K562 (cell line): ENCODE measurements around the gene HAUS7. TPM values are rescaled to one million over a fixed set of nuclear protein-coding genes. Genes with fewer than 3 reads are reported as not detected.

Experiments
- ATAC-seq: fragments of 200-7000 bp; cut with Tn5 transposase; 3 replicates; pipeline ENCODE4 v1.9.1; 2020; ENCODE audit warnings: moderate library complexity
- BruUV-seq: library from RNA; stranded (reverse); fragments of 400-500 nt; replicated peaks from 2 replicates; lab custom pipeline; 2021; lab: Mats Ljungman, UMichigan
- CTCF ChIA-PET: fragments of 300-600 bp; formaldehyde crosslinking; extraction: SDS; loops from one replicate; lab custom pipeline; 2021; ENCODE audit warnings: low intra/inter-chr PET ratio; lab: Yijun Ruan, JAX
- POLR2A ChIA-PET: fragments of 300-600, 350-650 bp; sonication (Branson Sonifier 250); formaldehyde crosslinking; extraction: SDS; loops from one replicate; lab custom pipeline; 2021; ENCODE audit warnings: antibody characterized with exemption, inconsistent platforms; lab: Yijun Ruan, JAX
- DNase-seq, 4 experiments: peaks; one replicate each; pipeline versions ENCODE4 v3.0.0 to v3.0.0-alpha.2; 2011 to 2018; ENCODE audit warnings: low spot score in 3 of 4, mixed read lengths in 3 of 4; ENCODE audit errors: extremely low read depth in 1 of 4
- FAIRE-seq: peaks from 2 replicates; lab custom pipeline; 2011; peaks lifted over from hg19 to GRCh38; lab: Jason Lieb, UNC
- H2AFZ ChIP-seq: 2 replicates; pipeline ENCODE4 v1.6.0; 2011; ENCODE audit warnings: low read depth, low read length, control low read depth, inconsistent platforms
- H3K27ac ChIP-seq: fragments of 200-600 bp; 3 replicates; pipeline ENCODE4 v1.8.0; 2011; ENCODE audit warnings: low read depth, mild to moderate bottlenecking, control low read depth, inconsistent platforms, low read length, moderate library complexity, mixed read lengths; ENCODE audit errors: extremely low read depth
- H3K27me3 ChIP-seq, 2 experiments: fragments of 300-600 bp in 1 of 2; 2 replicates in 1 of 2; 3 replicates in 1 of 2; pipeline versions ENCODE4 v1.6.0 to v1.8.0; 2011; ENCODE audit warnings: inconsistent platforms in 2 of 2, low read length in 2 of 2, mild to moderate bottlenecking in 1 of 2, mixed read lengths in 1 of 2, moderate library complexity in 1 of 2; ENCODE audit not compliant: control insufficient read depth in 2 of 2, insufficient read depth in 2 of 2
- H3K36me3 ChIP-seq: fragments of 300-600 bp; 3 replicates; pipeline ENCODE4 v1.8.0; 2011; ENCODE audit warnings: mild to moderate bottlenecking, low read length, inconsistent platforms; ENCODE audit not compliant: control insufficient read depth, insufficient read depth
- H3K4me1 ChIP-seq, 2 experiments: fragments of 200-600 bp in 1 of 2; replicated peaks in 1 of 2; 2 replicates in 1 of 2; 3 replicates in 1 of 2; pipeline versions ENCODE4 v1.5.1 to v1.8.0; 2011; ENCODE audit warnings: inconsistent platforms in 2 of 2, low read length in 2 of 2, mild to moderate bottlenecking in 1 of 2, mixed read lengths in 1 of 2, moderate library complexity in 1 of 2; ENCODE audit not compliant: control insufficient read depth in 2 of 2, insufficient read depth in 2 of 2
- H3K4me2 ChIP-seq: 2 replicates; pipeline ENCODE4 v1.6.1; 2011; ENCODE audit warnings: low read length, control low read depth, inconsistent platforms, mixed read lengths; ENCODE audit not compliant: insufficient read depth
- H3K4me3 ChIP-seq: fragments of 200-600 bp; sonication (generic), shearing (Covaris generic); 2 replicates; pipeline ENCODE4 v1.5.1; 2016; ENCODE audit warnings: control low read depth, inconsistent platforms
- H3K79me2 ChIP-seq: fragments of 200-600 bp; 3 replicates; pipeline ENCODE4 v1.8.0; 2011; ENCODE audit warnings: low read length, inconsistent platforms; ENCODE audit not compliant: control insufficient read depth, insufficient read depth
- H3K9ac ChIP-seq, 2 experiments: 2 replicates each; pipeline versions ENCODE4 v1.6.0 to v1.6.1; 2011; ENCODE audit warnings: low read depth in 2 of 2, low read length in 2 of 2, control low read depth in 1 of 2, inconsistent platforms in 1 of 2, mild to moderate bottlenecking in 1 of 2, mixed read lengths in 1 of 2; ENCODE audit not compliant: insufficient read depth in 1 of 2
- H3K9me1 ChIP-seq: one replicate; pipeline ENCODE4 v1.6.0; 2011; ENCODE audit warnings: inconsistent platforms, mild to moderate bottlenecking, low read length, moderate library complexity; ENCODE audit not compliant: control insufficient read depth, insufficient read depth
- H3K9me3 ChIP-seq: replicated peaks from 2 replicates; pipeline ENCODE4 v1.5.1; 2011; ENCODE audit warnings: low read depth, low read length, inconsistent platforms; ENCODE audit not compliant: control insufficient read depth, insufficient read depth
- H4K20me1 ChIP-seq: replicated peaks from 2 replicates; pipeline ENCODE4 v1.6.1; 2011; ENCODE audit warnings: low read length, inconsistent platforms, mixed read lengths; ENCODE audit not compliant: control insufficient read depth, insufficient read depth
- BCL6 ChIP-seq: fragments of 250-450 bp; sonication (Bioruptor Pico); IDR thresholded peaks from 2 replicates; pipeline ENCODE4 v1.4.0; 2020
- TEAD1 ChIP-seq, 2 experiments: fragments of 450-650 bp in 1 of 2; sonication (generic) in 1 of 2; formaldehyde crosslinking; IDR thresholded peaks; 2 replicates each; pipeline versions ENCODE4 v1.4.0 to v1.8.0; 2020 to 2022; ENCODE audit warnings: mild to moderate bottlenecking in 2 of 2, missing genetic modification reagents in 1 of 2
- TOE1 ChIP-seq, 2 experiments: fragments of 450-650 bp in 1 of 2; sonication (generic) in 1 of 2; formaldehyde crosslinking in 1 of 2; IDR thresholded peaks; 2 replicates each; pipeline versions ENCODE4 v1.7.1 to v1.8.0; 2016 to 2022; ENCODE audit warnings: borderline replicate concordance in 2 of 2, mild to moderate bottlenecking in 2 of 2, antibody characterized with exemption in 1 of 2, inconsistent platforms in 1 of 2, low read depth in 1 of 2, missing genetic modification reagents in 1 of 2, moderate library complexity in 1 of 2
- ZNF23 ChIP-seq: fragments of 250-450 bp; sonication (Bioruptor Pico); IDR thresholded peaks from 2 replicates; pipeline ENCODE4 v1.4.0; 2020; ENCODE audit warnings: mild to moderate bottlenecking
- ZNF586 ChIP-seq: fragments of 450-650 bp; formaldehyde crosslinking; conservative IDR thresholded peaks from 2 replicates; pipeline ENCODE4 v1.4.0; 2020; ENCODE audit warnings: mild to moderate bottlenecking, moderate library complexity
- WGBS: fragments of 100-300 bp; shearing (Covaris generic); methylation state at CpG from one replicate; pipeline ENCODE4 v1.1.6; 2016; ENCODE audit warnings: low coverage, mixed read lengths; ENCODE audit not compliant: insufficient coverage; ENCODE audit errors: missing lambda C conversion rate; 5-methylcytosine and 5-hydroxymethylcytosine counted together
- in situ Hi-C: fragments of 300-500 bp; cut with MboI; formaldehyde crosslinking; loops from 4 replicates; pipeline ENCODE4 v1.15.0; 2018; ENCODE audit warnings: inconsistent platforms, mixed read lengths
- intact Hi-C: fragments of 100-400 bp; cut with micrococcal nuclease; formaldehyde crosslinking; loops from 2 replicates; pipeline ENCODE4 v1.14.2; 2022
- polyA plus RNA-seq, 8 experiments: library from polyadenylated mRNA; depleted of rRNA in 4 of 8; stranded (reverse) in 5 of 8; unstranded in 3 of 8; fragments of >200 nt; fragmentation: Nextera tagmentation in 2 of 8; fragmentation: Illumina TruSeq in 1 of 8; extraction: Ambion mirVana in 2 of 8; extraction: Trizol in 1 of 8; gene quantifications; 2 replicates each; pipeline versions ENCODE4 v1.2.1 to v1.2.3, GENCODE V29; 2011 to 2014; ENCODE audit warnings: inconsistent platforms in 1 of 8, missing spikeins in 1 of 8
- total RNA-seq, 7 experiments: library from RNA; depleted of rRNA in 6 of 7; stranded (reverse); fragments of >200 nt in 6 of 7; fragmentation: Illumina TruSeq in 2 of 7; extraction: Trizol in 2 of 7; gene quantifications; 2 replicates each; pipeline versions ENCODE4 v1.2.1 to v1.2.3, GENCODE V29; 2011 to 2021; ENCODE audit warnings: low replicate concordance in 1 of 7

Gene HAUS7
- total and polyA plus RNA-seq, 9 of the 15 experiments (the other 6 are each of a cell fraction or from before 2014, with no cell fraction given), result 10.0 to 94.9 (median 48.8) TPM

GRCh38 chrX:153478746-153479145 is 8.4 kb upstream of the HAUS7 start:
- TF ChIP-seq TEAD1 (CRISPR knock-in tag; IDR thresholded peaks at IDR 0.05), result no peak
- no peak for TF ChIP-seq TOE1 (IDR thresholded peaks at IDR 0.05; ENCODE audit: borderline replicate concordance)
- no peak for TF ChIP-seq TOE1 (CRISPR knock-in tag; IDR thresholded peaks at IDR 0.05; ENCODE audit: borderline replicate concordance, low read depth)
- TF ChIP-seq BCL6 (CRISPR knock-in tag), result no peak
- H3K4me2 ChIP-seq, result no peak overlapping the region
- 17% methylated on average over 9 of the region's 16 CpGs for WGBS
- H3K9ac ChIP-seq, result 0 out of 4 replicates have a peak overlapping the region, but pooled peaks of 1 of the 2 experiments have one; percentile 26
- no peak overlapping the region for H3K4me3 ChIP-seq
- CTCF ChIA-PET, result no interaction called here
- no peaks in the 10 kb centered on the region for H3K9me1 ChIP-seq
- no peak overlapping the region for H2AFZ ChIP-seq
- no peaks in the 10 kb centered on the region for H3K27me3 ChIP-seq
- H3K36me3 ChIP-seq, result no peaks in the 10 kb centered on the region
- ATAC-seq, result no peak
- FAIRE-seq, result no peak
- H4K20me1 ChIP-seq, result no peaks in the 10 kb centered on the region
- no peaks in the 10 kb centered on the region for H3K79me2 ChIP-seq
- peaks cover 4 to 52% of the 10 kb centered on the region in 2 experiments; a peak in 4 of 5 replicates for H3K4me1 ChIP-seq
- BruUV-seq, result no TSS peak
- no peak overlapping the region for H3K27ac ChIP-seq
- no peak for DNase-seq
- POLR2A ChIA-PET, result interaction anchor here (0.9 kb wide), 1 partner anchor 18 kb away, joined by 3 read pairs; no protein-coding TSS in a partner anchor
- in situ Hi-C loops (no loop called here), intact Hi-C loops (no loop called here)
- H3K9me3 ChIP-seq, result no peaks in the 10 kb centered on the region

DNA sequence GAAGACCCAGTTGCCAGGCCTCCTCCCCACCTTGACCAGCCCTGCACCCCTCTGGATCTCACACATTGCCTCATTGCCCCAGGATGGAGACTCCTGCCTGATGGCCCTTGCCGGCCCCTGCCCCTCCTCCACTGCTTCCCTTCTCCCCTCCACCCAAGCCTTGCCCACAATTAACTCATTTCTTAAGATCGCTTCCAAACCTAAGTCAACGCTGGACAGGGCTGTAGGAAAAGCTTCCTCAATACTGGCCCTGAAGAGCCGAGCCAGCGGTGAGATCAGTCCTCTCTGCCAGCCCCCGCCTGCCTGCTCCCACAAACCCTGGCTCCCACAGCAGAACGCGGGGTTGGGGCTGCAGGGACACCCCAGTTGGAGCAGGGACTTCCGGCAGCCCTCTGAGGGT is 7.5 kb upstream of the HAUS7 start:
- no peak for ATAC-seq
- POLR2A ChIA-PET, result interaction anchor here (0.5 to 0.6 kb wide), 2 partner anchors 9 to 30 kb away, joined by 3 read pairs; no protein-coding TSS in a partner anchor
- H3K9me3 ChIP-seq, result no peaks in the 10 kb centered on the region
- H3K9ac ChIP-seq, result no peak overlapping the region
- H3K27me3 ChIP-seq, result no peaks in the 10 kb centered on the region
- no peaks in the 10 kb centered on the region for H3K79me2 ChIP-seq
- H3K4me2 ChIP-seq, result no peak overlapping the region
- FAIRE-seq, result no peak
- intact Hi-C loops, result no loop called here
- WGBS, result 25% methylated on average over 8 of the region's 9 CpGs
- TF ChIP-seq ZNF23 (CRISPR knock-in tag), result no peak
- no peak for TF ChIP-seq ZNF586 (CRISPR knock-in tag)
- H3K27ac ChIP-seq, result no peak overlapping the region
- H3K4me3 ChIP-seq, result no peak overlapping the region
- CTCF ChIA-PET, result no interaction called here
- DNase-seq, result no peak
- H4K20me1 ChIP-seq, result no peaks in the 10 kb centered on the region
- no peaks in the 10 kb centered on the region for H3K9me1 ChIP-seq
- no peaks in the 10 kb centered on the region for H3K36me3 ChIP-seq
- in situ Hi-C loops, result no loop called here
- H2AFZ ChIP-seq, result no peak overlapping the region
- BruUV-seq, result no TSS peak
- H3K4me1 ChIP-seq, result peaks cover 4 to 54% of the 10 kb centered on the region in 2 experiments; a peak in 4 of 5 replicates
